Posterior cingulate gyrus (tissue), 11 donors: ENCODE measurements around the gene SLC22A12.

ENCODE experiments used
- DNase-seq, 10 donors: peaks; one replicate each; pipeline versions ENCODE4 v3.0.0 to v3.0.0-alpha.2; 2020 to 2021; ENCODE audit warnings: mixed read lengths in 3 of 10
- intact Hi-C: fragments of 100-400 bp; cut with DNase I; formaldehyde crosslinking; loops from one replicate; pipeline ENCODE4 v1.15.1; 2023

The SLC22A12 gene

DNA sequence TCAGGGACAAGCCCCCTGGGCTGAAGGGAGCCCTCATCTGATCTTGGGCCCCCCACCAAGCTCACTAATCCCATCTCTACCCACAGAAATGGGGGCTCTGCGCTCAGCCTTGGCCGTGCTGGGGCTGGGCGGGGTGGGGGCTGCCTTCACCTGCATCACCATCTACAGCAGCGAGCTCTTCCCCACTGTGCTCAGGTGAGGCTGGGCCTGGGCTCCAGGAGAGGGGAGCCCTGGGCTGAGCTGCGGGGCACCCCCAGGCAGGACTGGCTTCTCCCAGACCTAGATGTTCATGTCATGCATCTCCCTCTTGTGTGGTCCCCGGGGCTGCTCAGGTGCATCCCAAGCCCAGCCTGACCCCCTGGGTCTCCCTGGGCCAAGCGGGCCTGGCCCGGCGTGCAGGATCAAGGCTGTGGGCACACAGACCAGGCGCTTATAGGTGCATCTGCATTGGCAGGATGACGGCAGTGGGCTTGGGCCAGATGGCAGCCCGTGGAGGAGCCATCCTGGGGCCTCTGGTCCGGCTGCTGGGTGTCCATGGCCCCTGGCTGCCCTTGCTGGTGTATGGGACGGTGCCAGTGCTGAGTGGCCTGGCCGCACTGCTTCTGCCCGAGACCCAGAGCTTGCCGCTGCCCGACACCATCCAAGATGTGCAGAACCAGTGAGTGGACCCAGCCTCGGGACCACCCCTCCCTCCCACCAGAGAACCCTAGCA, 9.4 kb downstream of the SLC22A12 start:
- intact Hi-C loops = no loop called here
- DNase-seq = peak in 4 of 10 donors; percentile 21 to 85 (median 72)

- intact Hi-C loops = no loop called here
- DNase-seq = peak in 4 of 10 donors; percentile 9 to 72 (median 58)
Measured at GRCh38 chr11:64601605-64602465, 10.8 kb downstream of the SLC22A12 start.

DNA sequence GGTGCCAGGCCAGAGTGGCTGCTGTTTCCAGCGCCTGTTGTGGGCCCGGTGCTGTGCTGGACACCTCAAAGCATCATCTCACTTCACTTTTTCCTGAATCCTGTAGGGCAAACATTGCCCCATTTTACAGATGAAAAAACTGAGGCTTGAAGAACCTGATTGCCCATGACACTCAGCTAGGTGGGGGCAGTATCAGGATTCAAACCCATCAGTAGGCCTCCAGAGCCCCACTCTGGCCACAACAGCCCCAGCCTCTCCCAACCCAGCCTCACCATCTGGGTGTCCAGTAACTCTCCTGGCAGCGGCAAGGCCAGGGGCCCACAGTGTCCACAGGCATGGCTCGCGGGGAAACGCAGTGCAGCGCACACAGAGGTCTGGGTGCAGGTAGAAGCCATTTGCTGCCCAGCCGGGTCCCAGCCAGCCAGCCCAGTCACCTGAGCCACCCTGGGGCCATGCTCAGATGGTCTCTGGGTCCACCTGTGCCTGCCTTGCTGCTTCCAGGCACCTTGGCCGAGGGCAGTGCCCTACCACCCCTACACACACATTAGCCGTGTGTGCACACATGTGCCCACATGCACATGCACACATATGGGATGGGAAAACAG, 11.5 kb downstream of the SLC22A12 start:
- intact Hi-C loops = no loop called here
- peak in 3 of 10 donors; percentile 67 to 76 (median 70) for DNase-seq

GRCh38 chr11:64603411-64604110, 12.5 kb downstream of the SLC22A12 start:
- peak in 3 of 10 donors; percentile 56 to 64 (median 58) for DNase-seq
- intact Hi-C loops = no loop called here

GRCh38 chr11:64604458-64605243, 13.6 kb downstream of the SLC22A12 start:
- intact Hi-C loops = no loop called here
- peak in 3 of 10 donors; percentile 37 to 66 (median 38) for DNase-seq

DNA sequence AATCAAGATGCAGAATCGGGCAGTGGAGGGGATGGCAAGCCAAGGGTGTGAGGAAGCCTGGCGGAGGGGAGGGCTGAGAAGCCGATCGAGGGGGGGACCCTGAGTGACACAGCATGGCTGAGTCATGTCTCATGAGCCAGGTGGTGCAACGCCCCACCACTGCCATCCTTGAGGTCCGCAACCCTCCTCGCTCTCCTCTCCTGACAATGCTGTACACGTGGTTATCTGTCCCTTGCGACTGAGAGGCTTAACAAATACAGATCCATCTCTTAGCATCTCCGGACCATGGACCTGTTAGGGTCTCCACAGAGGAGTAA, 14.2 kb downstream of the SLC22A12 start:
- peak in 2 of 10 donors; percentile 72 to 82 for DNase-seq
- intact Hi-C loops = no loop called here

GRCh38 chr11:64605656-64606585, 14.9 kb downstream of the SLC22A12 start:
- intact Hi-C loops = no loop called here
- peak in 2 of 10 donors; percentile 51 to 60 for DNase-seq

GRCh38 chr11:64606796-64607380, 15.9 kb downstream of the SLC22A12 start:
- peak in 2 of 10 donors; percentile 71 to 80 for DNase-seq
- intact Hi-C loops = no loop called here

- intact Hi-C loops = no loop called here
- DNase-seq = peak in 2 of 10 donors; percentile 74 to 77
Measured at GRCh38 chr11:64607381-64607985, 16.5 kb downstream of the SLC22A12 start.

GRCh38 chr11:64608046-64608445, 17.0 kb downstream of the SLC22A12 start:
- DNase-seq = peak in 7 of 10 donors; percentile 30 to 92 (median 56)
- intact Hi-C loops = no loop called here

DNA sequence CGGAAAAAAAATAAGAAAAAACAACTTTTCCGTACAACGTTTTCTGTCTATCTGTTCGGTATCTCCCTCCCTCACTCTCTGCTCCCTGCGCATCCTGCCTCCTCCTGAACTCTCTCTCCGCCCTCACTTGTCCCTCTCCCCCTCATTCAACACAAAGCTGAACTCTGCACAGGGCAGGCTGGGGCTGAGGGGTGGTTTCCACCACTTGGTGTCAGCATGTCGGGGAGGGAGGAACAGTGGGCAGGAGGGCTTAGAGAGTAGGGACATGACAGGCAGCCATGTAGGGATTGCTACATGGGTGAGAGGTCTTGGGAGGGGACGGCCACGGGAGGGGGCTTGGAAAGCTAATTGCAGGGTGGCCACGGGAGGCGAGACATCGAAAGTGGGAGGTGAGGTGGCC, 17.6 kb downstream of the SLC22A12 start:
- intact Hi-C loops = no loop called here
- peak in 2 of 10 donors; percentile 62 to 70 for DNase-seq

GRCh38 chr11:64609436-64610047, 18.5 kb downstream of the SLC22A12 start:
- peak in 2 of 10 donors; percentile 57 to 74 for DNase-seq
- intact Hi-C loops = no loop called here

DNA sequence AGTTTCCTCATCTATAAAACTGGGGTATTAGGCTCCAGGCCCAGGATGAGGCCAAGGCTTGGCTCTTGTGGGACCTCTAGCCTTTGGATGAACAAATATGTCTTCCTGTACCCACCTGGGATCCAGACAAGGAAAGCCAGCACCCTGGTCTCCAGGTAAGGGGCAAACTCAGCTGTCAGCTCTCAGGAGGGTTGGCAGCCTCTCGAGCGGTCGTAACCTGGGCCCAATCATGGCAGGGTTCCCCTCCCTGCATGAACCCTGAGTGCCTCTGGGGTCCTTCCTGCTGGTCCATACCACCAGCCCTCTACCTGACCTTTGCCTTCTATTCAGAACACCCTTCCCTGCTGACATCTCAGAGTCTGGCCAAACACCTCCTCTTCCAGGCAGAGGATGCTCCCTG, 19.6 kb downstream of the SLC22A12 start:
- DNase-seq = peak in 2 of 10 donors; percentile 64 to 66
- intact Hi-C loops = no loop called here

DNA sequence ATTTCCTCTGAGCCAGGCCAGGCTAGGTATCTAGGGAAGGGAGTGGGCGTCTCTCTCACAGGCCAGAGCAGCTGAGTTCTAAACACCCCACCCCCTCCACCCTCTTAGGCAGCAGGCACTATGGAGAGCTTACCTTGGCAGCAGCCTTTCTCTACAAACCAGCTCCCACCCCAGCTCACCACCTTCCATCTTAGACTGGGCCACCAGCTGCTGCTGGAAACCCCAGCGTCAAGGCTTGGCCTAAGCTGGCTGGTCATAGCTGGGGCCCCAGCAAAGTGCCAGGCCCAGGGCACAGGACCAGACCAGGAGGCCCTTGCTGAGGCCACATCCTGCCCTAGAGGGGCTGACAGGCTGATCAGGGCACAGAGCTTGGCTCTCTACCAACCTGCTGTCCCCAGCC, 20.2 kb downstream of the SLC22A12 start:
- DNase-seq = peak in 2 of 10 donors; percentile 50 to 69
- intact Hi-C loops = no loop called here

- intact Hi-C loops = no loop called here
Measured at GRCh38 chr11:64611869-64612646, 21.0 kb downstream of the SLC22A12 start.

DNA sequence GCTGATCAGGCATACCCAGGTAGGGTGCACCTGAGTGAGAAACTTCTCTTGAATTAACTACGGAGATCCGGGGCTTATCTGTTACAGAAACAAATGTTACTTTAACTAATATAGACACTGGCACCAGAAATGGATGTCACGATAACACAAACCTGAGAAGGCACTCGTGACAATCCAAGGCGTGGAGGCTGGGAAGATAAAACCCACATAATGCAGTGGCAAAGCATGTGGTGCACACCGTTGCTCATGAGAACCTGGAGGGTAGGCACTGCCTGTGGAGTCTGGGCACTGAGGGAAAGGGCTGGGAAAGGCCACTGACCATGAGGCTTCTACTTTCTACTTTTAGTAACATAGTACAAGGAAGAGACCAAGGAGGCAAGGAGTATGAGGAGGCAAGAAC, 22.6 kb downstream of the SLC22A12 start:
- intact Hi-C loops = no loop called here
- DNase-seq = no peak

More at GRCh38 chr11:64611869-64612646, 21.0 kb downstream of the SLC22A12 start:
- DNase-seq = peak in 2 of 10 donors; percentile 80 to 87

DNA sequence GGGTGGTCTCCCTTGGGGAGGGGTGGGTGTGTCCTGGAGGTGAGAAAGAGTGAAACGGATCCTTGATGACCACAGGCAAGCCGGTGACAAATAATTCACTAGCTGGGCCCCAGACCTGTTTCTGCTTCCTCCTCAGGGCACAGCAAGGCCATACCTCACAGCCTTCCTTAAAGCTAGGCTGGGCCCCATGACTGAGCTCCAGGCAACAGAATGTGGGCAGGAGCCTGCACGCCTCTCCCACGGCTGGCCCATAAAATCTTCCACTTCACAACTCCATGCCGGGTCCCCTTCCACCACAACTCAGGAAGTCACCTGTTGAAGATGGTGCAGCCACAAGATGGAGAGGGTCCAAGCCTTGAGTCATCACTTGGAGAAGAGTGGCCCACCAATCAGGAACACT, 23.9 kb downstream of the SLC22A12 start:
- intact Hi-C loops = no loop called here

More for the DNA sequence above, 23.9 kb downstream of the SLC22A12 start:
- DNase-seq = no peak
